Brain microvascular endothelial cell (primary cell): ENCODE measurements around the gene TBX3.

ENCODE experiments used
- DNase-seq: peaks from one replicate; pipeline ENCODE4 v3.0.0-alpha.2; 2020
- H3K27ac ChIP-seq: fragments of 250-450 bp; sonication (Bioruptor Pico); 2 replicates; pipeline ENCODE4 v1.5.1; 2020; ENCODE audit warnings: mild to moderate bottlenecking, moderate library complexity
- H3K27me3 ChIP-seq: fragments of 250-450 bp; sonication (Bioruptor Pico); replicated peaks from 2 replicates; pipeline ENCODE4 v1.5.1; 2020; ENCODE audit warnings: mild to moderate bottlenecking
- H3K36me3 ChIP-seq: fragments of 250-450 bp; sonication (Bioruptor Pico); replicated peaks from 2 replicates; pipeline ENCODE4 v1.5.1; 2020; ENCODE audit warnings: mild to moderate bottlenecking
- H3K4me3 ChIP-seq: 2 replicates; pipeline ENCODE4 v1.5.1; 2011; ENCODE audit warnings: low read depth, mild to moderate bottlenecking, control low read depth, low read length, moderate library complexity
- in situ Hi-C: cut with HindIII; loops from 2 replicates; pipeline ENCODE4 v1.10.0; 2017; ENCODE audit warnings: low sequenced_read_pairs, low pct_ligation_motif_present
- TF ChIP-seq, protein P1 (sequence below): IDR thresholded peaks from 2 replicates; pipeline ENCODE4 v1.5.1; 2011; ENCODE audit warnings: low read depth, mild to moderate bottlenecking, moderate library complexity, low read length, control low read depth, inconsistent platforms; ENCODE audit errors: missing control alignments

The TBX3 gene

DNA sequence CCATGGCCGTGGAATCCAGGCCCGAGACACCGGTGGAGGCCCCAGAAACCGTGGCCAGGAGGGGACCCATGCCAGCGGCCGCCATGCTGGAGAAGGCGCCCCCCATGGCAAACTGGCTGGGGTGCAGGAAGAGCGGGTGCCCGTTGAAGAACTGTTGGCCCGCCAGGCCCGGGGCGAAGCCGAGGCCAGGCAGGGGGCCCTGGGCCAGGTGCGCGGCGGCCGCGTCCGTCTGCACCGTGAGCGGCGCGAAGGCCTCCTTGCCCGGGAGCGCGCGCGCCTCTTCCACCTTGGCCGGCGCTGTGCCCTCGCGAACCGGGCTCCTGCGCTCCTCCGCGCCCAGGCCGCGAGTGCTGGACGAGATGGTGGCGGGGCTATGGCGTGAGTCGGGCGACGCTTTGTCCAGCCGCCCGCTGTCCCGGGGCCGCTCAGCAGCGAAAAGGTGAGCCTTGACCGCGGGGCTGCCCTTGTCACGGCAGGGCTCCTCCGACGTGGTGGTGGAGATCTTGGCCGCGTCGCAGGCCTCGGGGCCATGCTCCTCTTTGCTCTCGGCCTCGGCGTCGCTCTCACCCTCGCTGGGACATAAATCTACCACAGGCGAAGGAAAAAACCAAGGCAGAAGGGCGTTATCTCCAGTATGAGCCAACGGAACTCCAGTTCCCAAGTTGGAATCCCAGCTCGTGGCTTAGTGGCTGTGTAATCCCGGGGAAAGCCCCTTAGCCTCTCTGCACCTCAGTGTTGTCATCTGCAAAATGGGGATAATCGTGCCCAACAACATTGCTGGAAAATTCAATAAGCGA is 9.5 kb downstream of the TBX3 start:
- Histone ChIP-seq H3K27me3 (no peaks in the 10 kb centered on the region), H3K4me3 (no peak overlapping the region), H3K36me3 (peaks cover 7% of the 10 kb centered on the region), H3K27ac (no peak overlapping the region)
- in situ Hi-C loops = loop anchor here (25.0 kb wide), 1 partner anchor 488 kb away; no protein-coding TSS in a partner anchor
- no peak for DNase-seq
- TF ChIP-seq, protein P1, sequence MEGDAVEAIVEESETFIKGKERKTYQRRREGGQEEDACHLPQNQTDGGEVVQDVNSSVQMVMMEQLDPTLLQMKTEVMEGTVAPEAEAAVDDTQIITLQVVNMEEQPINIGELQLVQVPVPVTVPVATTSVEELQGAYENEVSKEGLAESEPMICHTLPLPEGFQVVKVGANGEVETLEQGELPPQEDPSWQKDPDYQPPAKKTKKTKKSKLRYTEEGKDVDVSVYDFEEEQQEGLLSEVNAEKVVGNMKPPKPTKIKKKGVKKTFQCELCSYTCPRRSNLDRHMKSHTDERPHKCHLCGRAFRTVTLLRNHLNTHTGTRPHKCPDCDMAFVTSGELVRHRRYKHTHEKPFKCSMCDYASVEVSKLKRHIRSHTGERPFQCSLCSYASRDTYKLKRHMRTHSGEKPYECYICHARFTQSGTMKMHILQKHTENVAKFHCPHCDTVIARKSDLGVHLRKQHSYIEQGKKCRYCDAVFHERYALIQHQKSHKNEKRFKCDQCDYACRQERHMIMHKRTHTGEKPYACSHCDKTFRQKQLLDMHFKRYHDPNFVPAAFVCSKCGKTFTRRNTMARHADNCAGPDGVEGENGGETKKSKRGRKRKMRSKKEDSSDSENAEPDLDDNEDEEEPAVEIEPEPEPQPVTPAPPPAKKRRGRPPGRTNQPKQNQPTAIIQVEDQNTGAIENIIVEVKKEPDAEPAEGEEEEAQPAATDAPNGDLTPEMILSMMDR = no peak

DNA sequence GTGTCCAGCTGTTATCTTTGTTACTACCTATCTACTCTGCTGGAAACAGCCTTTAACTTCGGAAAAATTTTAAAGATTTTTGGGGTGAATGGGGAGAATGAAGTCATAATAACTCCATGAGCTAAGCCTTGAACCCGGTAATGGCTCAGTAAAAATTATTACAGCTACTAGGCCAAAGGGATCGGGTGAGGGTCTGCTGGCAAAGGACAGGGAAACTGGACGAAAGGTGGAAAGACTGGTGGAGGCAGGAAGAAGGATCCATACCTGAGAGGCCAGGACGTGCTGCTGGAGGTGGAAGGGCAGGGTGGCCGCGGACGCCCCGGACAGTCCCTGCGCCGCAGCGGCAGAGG is 10.1 kb downstream of the TBX3 start:
- in situ Hi-C loops = no loop called here
- no peak for DNase-seq

DNA sequence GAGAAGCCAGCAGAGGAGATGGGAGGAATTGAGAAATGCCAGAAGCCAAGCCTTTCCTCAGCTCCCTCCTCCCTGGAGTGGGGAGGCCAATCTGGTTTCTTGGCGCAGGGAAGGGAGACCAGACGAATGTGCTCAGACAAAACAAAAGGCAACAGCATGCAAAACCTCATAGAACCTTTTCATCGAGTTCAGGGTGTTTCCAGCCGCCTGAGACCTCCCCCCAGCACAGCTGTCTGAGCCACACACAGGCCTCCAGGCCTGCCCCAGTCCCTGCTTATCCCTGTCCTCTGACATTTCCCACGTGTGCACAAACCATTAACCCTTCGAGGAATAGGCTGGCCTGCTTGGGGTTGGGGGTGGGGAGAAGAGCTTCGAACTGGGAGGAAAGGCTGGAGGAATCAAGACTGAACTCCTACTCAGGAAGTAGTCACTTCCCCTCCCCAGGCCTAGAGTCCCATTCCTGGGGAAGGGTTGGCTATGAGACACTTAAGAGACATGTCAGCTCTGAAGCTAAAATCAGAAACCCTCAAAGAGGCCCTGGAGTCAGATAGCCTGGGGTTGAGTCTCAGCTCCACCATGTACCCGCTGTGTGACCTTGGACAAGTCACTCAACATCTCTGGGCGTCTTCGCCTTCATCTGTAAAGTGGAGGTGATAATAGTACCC is 10.7 kb downstream of the TBX3 start:
- no peak for DNase-seq
- Histone ChIP-seq H3K4me3 (no peak overlapping the region), H3K27ac (no peak overlapping the region), H3K36me3 (peaks cover 7% of the 10 kb centered on the region), H3K27me3 (no peaks in the 10 kb centered on the region)
- TF ChIP-seq, protein P1 = no peak
- in situ Hi-C loops = no loop called here

More for the DNA sequence above, 10.1 kb downstream of the TBX3 start:
- Histone ChIP-seq H3K4me3 (no peak overlapping the region), H3K36me3 (peaks cover 7% of the 10 kb centered on the region), H3K27ac (no peak overlapping the region), H3K27me3 (no peaks in the 10 kb centered on the region)
- TF ChIP-seq, protein P1 = no peak

DNA sequence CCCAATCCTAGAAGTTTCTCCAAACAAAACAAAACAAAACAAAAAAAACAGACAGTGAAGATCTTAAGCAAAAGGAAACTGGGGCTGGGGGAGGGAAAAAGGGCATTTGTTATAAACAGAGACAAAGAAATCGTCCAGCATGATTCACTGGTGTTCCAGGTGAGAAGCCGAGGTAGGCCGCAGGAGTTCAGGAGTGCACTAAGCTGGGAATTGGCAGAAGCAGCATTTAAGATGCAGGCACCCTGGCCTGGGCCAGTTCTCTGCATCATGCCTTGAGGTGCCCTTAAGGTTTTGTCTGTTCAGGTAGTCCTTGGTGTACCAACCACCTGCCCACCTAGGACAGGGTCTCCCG is 11.2 kb downstream of the TBX3 start:
- H3K36me3 ChIP-seq = peaks cover 7% of the 10 kb centered on the region
- no peak overlapping the region for H3K27ac ChIP-seq
- in situ Hi-C loops = no loop called here
- TF ChIP-seq, protein P1 = no peak
- peaks cover 1% of the 10 kb centered on the region for H3K27me3 ChIP-seq
- H3K4me3 ChIP-seq = no peak overlapping the region
- no peak for DNase-seq

DNA sequence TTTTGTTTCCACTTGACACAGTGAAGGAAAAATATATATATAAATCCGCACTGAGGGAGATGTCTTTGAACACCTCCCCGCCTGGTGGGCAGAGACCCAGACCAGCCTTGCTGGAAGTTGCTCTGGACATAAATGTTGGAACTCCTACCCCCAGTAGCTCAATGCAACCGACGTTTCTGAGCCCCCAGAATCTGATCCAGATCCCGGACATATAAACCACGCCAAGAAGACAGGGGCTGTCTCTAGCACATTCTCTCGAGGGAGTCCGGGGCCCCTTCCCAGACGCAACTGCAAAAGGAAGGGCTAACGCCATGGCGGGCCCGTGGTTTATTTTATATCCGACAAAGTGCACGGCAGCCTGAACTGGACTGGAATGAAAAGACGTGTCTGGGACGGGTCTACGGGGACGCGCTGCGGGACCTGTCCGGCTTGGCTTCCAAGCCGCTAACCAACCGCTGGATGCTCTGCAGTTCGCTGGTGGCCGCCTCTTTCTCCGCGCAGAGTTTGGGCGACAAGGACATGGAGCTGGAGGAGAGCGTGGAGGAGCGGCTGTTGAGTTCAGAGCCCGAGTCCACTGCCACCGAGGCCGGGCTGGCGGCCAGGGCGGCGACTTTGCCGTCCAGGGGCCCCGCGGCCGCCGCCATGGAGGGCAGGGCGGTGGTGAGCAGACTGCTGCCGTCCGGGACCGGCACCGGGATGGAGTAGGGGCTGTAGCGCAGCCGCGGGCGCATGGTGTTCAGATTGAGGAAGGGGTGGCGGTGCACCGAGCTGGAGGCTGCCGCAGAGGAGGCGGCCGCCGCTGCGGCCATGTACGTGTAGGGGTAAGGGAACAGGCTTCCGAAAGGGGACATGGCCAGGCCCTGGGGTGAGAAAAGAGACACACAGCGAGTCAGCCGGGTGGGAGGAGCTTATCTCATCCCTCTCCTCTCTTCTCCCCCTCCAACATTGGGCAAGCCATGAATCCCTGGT is 12.2 kb downstream of the TBX3 start:
- TF ChIP-seq, protein P1 = no peak
- peaks cover 7% of the 10 kb centered on the region for H3K36me3 ChIP-seq
- H3K27me3 ChIP-seq = peaks cover 12% of the 10 kb centered on the region
- peak overlapping the region; percentile 26 for H3K4me3 ChIP-seq
- H3K27ac ChIP-seq = no peak overlapping the region
- DNase-seq = no peak
- in situ Hi-C loops = no loop called here
